Measurements from ENCODE around the gene PEBP1.

PEBP1 gene

DNA sequence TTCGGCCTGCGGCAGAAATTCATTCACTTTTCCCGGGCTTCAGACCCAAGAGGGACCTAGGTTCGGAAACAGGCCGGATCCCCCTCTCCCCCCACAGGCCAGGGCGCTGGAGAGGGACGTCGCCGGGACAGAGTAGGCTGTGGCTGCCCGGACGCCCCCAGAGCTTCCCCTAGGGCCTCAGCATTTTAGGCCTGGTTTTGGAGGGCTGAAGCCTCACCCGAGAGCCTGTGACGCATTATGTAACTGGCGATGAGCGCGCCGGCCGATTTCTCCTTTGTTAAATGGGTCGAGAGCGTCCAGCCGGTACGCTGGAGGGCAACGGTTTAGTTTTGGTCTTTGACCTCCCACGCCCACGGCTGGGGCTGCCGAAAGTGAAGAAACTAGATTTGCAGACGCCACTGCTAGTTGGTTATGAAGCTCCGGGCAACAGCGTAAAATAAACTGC, 657 bp downstream of the PEBP1 start:
- DNase-seq (ENCODE audit: low read depth in 2 of 2), result peak in 1 of 2 donors; percentile 13

DNA sequence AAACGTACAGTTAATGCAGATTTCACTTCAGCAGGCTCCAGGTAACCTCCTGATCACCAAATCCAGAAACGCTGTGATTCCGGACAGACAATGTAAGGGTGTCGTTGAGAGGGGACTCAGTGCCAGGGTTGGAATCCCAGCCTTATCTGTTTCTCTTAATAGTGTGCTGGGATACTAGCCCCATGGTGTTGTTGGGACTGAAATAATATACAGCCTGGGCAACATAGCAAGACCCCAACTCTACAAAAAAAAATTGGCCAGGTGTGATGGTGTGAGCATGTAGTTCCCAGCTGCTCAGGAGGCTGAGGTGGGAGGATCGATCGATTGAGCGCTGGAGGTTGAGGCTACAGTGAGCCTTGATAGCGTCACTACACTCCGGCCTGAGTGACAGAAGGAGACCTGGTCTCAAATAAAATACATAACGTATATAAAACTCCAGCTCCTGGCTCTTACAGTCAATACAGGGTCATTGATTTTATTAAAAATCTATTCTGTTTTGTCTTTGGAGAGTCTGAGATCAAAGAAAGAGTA, 1.3 kb downstream of the PEBP1 start:
- DNase-seq (ENCODE audit: low read depth in 2 of 2), result no peak

DNA sequence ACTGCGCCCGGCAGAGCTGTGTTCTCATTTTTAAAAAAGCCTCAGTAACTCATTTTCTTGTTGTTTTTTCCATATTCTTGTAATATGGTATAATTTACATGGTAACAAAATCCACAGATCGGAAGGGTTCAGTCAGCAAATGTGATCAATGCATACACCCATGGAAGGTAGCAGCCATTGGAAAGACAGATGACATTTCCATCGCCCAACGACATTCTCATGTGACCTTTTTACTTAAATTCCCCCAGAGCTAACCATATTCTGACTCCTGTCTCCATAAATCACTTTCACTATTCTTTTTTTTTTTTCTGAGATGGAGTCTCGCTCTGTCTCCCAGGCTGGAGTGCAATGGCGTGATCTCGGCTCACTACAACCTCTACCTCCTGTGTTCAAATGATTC, 4.9 kb downstream of the PEBP1 start:
- DNase-seq (ENCODE audit: low read depth in 2 of 2), result no peak

DNA sequence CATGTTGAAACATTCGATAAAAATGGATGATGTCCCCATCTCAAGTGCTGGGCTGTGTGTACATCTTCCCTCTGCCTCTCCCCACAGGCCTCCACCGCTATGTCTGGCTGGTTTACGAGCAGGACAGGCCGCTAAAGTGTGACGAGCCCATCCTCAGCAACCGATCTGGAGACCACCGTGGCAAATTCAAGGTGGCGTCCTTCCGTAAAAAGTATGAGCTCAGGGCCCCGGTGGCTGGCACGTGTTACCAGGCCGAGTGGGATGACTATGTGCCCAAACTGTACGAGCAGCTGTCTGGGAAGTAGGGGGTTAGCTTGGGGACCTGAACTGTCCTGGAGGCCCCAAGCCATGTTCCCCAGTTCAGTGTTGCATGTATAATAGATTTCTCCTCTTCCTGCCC, 8.6 kb downstream of the PEBP1 start:
- no peak for DNase-seq (ENCODE audit: low read depth in 2 of 2)

DNA sequence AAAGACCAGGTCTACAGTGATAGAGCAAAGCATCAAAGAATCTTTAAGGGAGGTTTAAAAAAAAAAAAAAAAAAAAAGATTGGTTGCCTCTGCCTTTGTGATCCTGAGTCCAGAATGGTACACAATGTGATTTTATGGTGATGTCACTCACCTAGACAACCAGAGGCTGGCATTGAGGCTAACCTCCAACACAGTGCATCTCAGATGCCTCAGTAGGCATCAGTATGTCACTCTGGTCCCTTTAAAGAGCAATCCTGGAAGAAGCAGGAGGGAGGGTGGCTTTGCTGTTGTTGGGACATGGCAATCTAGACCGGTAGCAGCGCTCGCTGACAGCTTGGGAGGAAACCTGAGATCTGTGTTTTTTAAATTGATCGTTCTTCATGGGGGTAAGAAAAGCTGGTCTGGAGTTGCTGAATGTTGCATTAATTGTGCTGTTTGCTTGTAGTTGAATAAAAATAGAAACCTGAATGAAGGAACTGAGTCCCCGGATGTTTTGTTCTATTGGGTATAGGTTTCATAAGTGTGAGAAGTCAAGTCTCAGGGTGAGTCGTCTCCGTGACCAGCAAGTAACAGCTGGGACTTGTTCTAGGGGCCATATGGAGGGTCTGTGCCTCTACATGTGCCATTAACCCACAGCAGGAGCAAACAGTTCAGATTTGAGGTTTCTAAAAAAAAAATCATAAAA, 9.3 kb downstream of the PEBP1 start:
- DNase-seq (ENCODE audit: low read depth in 2 of 2), result no peak

DNA sequence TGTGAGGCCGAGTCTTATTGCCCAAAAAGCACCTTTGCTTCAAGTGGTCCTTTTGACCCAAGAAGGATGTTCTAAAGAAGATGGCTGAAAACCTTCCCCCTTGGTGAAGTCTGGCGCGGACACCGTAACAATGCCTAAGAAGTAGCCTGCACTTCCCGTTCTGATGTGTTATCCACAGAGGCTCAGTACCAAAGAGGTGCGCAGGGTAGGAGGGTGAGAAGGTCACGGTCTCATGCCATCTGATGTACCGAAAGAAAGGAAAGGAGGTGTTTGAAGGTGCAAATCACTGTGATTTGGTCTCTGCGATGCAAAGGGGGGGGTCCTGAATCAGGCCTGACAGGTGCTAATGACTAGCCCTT, 9.9 kb downstream of the PEBP1 start:
- no peak for DNase-seq (ENCODE audit: low read depth in 2 of 2)

DNA sequence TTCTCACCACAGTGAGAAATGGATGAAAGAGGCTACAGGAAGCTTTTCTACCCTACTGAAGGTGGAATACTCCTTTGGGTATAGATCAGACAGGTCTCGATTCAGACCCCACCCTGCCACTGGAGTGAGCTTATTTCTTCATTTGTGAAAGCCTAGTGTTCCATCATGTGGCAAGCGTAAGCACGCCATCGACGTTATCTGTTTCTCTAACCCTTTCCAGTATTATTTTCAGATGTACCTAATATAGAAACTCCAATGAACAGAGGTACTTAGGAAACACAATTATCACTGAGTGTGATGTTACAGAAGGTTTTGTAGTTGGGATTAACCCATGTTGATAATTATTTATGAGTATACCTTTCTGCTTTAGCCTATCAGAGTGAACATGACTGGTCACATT, 12.4 kb downstream of the PEBP1 start:
- DNase-seq (ENCODE audit: low read depth in 2 of 2), result no peak

DNA sequence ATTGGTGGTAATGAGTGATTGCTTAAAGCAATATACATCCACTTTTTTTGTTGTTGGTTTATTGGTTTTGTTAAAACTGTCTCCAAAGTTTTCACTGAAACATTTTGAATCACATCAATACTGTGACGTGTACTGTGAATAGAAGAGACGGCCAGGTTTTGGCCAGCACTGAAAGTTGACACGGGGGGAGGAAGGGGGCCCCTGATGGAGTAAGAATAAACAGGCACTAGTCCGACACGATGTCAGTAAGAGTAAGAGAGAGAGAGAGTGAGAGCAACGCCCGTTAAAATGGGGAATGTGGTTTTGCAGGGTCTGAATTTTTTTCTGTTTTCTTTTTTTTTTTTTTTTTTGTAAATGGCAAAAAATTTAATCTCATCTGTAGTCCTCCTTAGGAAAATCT, 14.7 kb downstream of the PEBP1 start:
- DNase-seq (ENCODE audit: low read depth in 2 of 2), result no peak

DNA sequence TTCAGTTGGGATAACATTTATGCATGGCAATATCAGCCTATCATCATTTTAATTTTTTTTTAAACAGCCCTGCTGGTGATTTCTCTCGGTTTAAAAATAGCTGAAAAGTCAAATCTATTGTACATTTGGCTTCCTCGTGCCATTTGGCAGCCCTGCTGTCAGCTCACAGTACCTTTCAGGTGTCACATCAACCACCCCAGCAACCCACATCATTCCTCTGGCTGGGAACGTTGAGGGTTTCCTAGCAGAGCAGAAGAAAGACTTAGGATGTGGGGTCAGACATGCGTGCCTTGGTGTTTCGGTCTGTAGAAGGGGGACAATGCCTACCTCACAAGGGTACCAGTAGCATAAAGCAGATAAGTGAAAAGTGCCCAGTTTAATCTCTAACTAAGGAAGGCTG, 15.8 kb downstream of the PEBP1 start:
- no peak for DNase-seq (ENCODE audit: low read depth in 2 of 2)

DNA sequence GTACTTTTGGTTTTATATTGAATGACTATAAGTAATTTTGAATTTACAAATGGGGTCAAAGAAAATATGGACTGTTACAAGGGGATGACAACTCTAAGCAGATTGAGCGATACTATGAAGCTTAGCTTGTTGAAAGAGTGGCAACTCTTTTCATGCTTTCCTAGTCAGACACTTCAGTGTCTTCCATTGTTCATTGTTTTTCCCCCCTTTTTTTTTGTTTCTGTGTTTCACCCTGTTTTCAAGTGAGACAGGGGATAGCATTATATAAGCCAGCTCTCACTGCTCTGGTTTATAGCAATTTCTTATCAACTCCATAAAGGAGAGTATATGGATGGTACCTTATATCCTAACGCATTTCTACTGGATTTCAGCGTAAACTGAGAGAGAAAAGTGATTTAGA, 24.6 kb downstream of the PEBP1 start:
- no peak for DNase-seq (ENCODE audit: low read depth in 2 of 2)

DNA sequence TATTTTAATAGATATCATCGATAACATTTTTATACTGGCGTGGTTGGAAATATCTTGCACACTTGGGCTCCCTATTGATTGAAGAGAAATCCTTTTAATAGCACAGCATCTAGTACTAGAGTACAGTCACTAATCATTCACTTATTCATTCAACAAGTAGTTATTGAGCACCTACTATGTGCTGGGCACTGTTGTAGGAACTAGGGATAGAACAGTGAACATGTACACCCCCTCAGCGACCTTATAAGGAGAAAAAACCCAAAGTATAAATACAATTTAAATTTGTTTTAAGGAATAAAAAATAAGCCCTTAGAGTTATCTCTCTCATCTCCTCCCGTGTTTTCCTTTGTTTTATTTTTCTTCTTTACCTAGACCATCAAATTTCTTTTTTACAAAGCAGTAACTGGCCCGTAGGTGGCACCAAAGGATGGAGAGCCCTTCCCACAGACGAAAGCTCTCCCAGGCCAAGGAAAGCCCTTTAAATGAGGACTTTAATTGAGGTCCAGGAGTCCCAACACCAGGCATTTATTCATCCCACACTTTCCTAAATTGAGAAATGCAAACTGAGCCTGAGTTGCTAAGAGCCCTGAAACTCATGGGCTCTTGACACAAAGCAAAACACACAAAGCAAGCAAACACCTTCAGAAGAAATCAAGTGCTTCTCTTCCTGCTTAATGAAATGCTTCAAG, 29.0 kb downstream of the PEBP1 start:
- DNase-seq (ENCODE audit: low read depth in 2 of 2), result no peak

DNA sequence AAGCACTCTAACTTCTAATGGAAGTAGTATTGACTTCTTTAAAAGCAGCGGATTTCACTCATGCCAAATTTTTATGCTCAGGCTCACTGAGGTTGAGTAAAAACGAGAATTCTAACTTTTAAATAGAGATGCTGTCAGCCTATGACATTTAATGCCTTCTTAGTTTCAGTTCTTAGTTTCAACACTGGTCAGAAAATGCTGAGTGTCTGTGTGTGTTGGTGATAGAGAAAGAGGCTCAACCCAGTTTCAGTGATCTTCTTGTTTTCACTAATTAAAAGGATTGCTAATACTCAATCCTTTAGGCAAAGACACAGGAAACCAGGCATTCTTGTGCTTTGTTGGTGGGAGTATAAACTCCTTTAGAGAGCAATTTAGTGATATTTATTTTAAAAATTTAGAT, 31.0 kb downstream of the PEBP1 start:
- DNase-seq (ENCODE audit: low read depth in 2 of 2), result no peak

DNA sequence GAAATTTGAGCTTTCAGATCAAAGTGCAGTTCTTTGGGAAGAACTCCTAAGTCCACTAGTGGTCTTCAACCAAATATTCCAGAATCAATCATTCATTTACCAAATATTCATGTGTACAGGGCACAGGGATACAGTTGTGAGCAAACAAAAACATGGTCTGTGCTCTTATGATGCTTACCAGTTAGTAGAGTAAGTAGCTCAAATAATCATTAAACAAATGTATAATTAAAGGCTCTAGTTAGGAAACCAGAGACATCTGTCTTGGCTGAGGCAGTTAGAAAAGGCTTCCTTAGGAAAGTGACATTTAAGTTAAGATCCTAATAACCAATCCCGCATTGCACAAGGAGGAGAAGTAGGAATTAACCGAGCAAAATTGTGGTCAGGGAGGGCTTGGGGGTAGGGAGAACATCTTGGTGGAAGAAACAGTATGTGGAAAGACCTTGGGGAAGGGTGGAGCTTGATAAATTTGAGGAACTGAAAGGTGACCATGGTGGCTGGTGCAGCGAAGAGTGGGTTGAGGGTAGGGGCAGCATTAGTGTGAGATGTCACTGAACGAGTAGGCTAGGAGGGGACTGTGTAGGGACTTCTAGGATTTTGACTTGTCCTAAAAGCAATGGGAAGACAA, 40.0 kb downstream of the PEBP1 start:
- DNase-seq (ENCODE audit: low read depth in 2 of 2), result no peak

DNA sequence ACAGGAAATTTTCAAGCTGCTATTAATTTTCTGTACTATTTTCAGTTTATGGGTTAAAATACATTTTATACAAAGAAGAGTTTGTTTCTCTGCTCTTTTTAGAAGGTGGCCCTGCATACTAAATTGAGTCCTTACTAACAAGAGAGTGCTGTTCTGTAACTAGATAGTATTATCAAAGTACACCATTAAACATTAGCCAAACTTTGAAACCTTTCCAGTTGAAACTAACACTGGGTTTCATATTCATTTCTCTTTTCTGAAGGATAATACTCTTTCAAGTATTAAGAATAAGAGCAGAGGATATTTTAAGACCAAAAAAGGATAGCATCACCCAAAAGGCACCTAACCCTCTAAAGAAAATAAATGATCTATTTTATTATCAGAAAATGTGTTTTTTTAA, 47.2 kb downstream of the PEBP1 start:
- DNase-seq (ENCODE audit: low read depth in 2 of 2), result no peak

DNA sequence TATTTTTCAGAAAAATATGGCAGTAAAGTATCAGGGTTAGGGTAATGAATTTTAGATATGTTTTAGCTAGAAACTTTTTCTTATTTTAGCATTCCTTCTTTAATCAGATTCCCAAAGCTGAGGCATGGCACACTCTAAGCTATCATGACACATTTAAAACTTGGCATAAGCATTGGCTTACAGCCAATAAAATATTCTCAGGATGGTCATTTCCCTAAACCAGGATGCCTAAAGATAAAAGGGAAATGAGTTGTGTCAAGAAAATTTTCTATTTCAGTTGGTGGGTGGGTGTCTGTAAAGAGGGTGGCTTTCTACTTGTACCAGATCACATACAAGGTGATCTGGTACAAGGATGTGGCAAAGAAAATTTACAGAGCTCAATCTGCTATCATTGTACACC, 47.8 kb downstream of the PEBP1 start:
- DNase-seq (ENCODE audit: low read depth in 2 of 2), result no peak

DNA sequence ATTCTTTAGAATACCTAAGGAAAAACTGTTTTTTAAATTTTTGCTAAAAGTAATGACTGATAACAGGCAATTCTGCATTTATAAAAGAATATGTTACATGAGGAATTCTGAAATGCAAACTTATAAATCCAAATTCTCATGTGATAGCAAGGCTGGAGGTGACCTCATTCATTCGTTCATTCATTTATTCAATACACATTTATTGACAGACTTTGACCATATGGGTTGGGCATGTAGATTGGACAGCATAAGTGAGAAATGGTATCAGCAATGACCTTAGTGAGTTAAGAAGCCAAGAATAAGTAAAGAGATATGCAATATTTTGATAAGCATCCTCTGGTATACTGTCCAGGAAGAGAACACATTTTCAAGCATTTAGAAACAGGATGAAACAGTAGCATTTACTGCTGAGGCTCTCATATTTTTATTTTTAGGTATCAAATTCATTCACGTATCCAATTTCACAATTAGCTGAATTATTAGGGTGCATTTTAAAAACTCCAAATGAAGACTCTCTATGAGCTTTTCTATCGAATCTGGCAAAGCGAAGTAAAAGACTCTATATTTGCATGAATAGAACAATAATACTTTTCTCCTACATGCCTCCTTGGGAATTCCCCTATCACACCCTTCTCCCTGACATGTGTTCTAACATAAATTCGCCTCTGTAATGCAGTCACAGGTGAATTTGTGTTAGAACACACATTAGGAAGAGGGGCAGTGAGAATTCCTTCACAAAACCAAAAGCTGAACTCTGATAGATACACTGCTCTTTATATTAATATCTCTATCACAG, 49.9 kb downstream of the PEBP1 start:
- no peak for DNase-seq (ENCODE audit: low read depth in 2 of 2)

DNA sequence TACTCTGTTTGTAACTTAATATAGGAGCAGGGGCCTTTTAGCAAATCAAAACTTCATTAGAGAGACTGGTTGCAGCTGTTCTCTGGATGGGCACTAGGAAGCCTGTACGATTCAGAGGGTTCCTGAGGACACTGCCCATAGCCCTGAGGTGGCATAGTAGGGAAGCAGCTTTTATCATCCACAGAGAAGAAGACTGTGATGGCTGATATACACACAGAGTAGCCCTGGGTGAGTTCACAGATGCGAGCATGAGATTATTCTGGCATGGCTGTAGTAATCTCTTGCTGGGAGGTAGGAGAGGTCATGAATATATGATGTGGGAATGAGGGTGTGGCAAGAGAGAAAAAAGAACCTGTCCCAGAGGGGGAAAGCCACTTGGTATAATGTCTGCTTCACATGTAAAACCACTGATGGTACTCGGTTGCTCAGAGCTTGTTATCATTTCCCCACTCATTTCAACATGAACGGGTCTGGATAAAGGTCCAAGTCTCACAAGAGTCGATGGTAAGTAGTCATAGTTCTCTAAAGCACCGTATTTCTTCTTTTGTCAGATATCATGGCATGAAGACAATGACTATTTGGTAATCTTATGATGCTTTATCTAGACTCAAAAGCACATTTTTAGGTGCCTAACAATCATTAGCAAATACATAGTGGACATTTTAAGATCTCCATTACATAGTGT, 52.0 kb downstream of the PEBP1 start:
- DNase-seq (ENCODE audit: low read depth in 2 of 2), result no peak

DNA sequence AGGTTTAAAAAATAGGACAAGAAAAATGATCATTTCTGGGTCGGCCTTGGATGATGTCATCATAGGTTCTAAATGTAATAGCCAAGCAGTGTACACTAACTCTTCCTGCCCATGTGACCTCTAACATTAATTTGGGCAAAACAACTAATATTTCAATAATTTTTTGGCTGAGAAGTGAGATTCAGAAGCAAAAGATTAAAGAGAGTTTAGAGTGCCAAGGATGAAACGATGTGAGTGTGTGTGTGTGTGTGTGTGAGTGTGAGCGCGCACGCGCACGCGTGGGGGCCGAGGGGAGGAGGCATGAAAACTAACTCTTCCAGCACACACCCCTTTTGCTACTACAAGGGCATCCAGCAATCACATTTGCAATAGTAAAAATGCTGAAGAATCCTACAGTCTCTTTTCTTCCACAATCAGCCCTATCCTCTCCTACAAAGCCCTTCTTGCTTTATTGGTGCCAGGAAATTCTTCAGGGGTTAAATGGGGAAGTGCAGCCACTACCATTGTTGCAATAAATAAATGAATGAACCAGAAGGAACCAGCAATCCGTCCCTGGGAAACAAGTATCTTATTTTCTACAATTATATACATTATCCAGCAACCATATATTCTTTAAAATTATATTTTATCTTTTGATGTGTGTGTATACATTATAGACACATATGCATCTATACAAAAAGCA, 52.9 kb downstream of the PEBP1 start:
- no peak for DNase-seq (ENCODE audit: low read depth in 2 of 2)

DNA sequence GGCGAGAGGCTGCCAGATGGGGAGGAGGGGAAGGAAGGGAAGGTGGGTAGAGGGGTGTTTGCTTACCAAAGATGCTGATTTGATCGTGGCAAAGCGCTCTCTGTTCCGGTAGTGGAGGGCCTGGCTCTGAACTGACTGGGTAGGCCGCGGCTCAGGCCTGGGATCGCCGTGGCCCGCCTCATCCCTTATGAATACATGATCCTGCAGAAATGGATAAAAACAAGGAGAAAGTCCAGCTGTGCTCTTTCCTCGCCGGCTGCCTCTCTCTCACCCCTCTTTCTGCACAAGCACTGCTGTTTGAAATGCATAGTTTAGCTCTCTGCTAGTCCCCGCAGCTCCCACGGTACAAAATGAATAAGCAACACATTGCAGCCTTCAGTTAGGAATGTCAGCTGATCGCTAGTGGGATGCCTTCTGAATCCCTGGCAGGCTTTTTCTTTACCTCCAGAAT, 53.8 kb downstream of the PEBP1 start:
- no peak for DNase-seq (ENCODE audit: low read depth in 2 of 2)

DNA sequence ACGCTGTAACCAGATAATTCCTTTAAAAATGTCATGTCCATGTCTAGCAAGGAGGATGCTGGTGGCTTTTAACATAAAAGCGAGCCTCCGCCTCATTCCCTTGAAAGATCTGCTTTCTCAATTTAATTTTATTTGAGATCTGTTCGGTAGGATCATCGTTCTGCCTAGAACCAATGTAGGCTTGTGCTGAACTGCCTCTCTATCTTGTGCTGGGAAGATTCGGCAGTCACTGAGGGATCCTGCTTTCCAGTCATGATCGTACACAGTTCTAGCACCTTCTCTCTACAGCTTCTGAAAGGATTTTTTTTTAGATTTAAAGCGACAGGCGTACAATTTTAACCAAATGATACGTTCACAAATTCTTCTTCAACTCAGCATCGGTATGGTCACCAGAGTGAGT, 54.3 kb downstream of the PEBP1 start:
- no peak for DNase-seq (ENCODE audit: low read depth in 2 of 2)

DNA sequence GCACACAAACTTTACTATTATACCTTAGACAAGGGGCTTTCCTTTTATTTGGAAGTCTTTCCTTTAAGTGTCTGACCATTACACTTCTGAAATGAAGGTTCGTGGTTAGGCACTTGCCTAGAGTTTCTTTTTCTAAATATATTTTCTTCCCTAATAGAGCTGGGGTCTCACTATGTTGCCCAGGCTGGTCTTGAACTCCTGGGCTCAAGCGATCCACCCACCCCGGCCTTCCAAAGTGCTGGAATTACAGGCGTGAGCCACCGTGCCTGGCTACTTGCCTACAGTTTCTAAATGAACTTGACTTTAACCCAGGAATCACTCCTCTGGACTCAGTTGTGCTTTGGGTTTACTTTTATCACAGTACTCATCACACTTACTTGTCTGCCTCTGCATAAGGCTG, 57.6 kb downstream of the PEBP1 start:
- no peak for DNase-seq (ENCODE audit: low read depth in 2 of 2)

All from activated CD8-positive, alpha-beta memory T cell treated with anti-CD3 and anti-CD28 coated beads for 4 hours (primary cell).